ENCODE data around the gene GALNT1.
"Not testable (repeated sequence)": the region's sequence is repeated elsewhere in the genome, so short reads cannot be mapped to it uniquely, and the experiment has no call there.

Gene GALNT1

DNA sequence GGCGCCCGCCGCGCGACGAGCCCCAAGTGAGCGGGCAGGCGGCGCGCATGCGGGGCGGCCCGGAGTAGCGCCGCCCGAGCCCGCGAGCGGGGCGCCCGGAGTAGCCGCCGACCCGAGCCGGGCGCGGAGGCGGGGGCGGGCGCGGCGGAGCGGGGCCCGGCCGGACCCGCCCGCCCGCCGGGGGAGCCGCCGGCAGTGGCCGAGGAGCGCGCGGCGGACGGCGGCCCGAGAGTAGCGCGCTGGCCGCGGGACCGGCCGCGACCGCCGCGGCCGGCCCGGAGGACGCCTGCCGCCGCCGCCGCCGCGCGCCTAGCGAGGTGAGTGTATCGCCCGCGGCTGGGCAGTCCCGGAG lies at the start of gene GALNT1:
GALNT1 (plus strand) TSS at position 195 of the 352 bp plus-strand sequence. CDS start 72,923 bp downstream, outside the sequence.
- no peak for DNase-seq

- DNase-seq: no peak
These were observed 47.6 kb upstream of the GALNT1 start for GRCh38 chr18:35533916-35534405.

DNA sequence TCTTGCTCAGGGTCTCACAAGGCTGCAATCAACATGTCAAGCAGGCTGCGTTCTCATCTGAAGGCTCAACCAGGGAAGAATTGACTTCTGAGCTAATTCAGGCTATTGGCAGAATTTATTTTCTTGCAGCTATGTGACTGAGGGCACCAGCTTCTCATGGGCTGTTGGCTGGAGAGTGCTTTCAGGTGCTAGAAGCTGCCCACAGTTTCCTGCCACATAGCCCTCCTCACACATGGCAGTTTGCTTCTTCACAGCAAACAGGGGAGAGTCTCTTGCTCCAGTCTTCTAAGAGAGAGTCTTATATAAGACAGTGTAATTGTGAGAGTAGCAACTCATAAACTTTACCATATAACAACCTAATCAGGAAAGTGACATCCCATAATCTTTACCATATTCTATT lies 46.2 kb upstream of the GALNT1 start:
- DNase-seq: no peak

DNA sequence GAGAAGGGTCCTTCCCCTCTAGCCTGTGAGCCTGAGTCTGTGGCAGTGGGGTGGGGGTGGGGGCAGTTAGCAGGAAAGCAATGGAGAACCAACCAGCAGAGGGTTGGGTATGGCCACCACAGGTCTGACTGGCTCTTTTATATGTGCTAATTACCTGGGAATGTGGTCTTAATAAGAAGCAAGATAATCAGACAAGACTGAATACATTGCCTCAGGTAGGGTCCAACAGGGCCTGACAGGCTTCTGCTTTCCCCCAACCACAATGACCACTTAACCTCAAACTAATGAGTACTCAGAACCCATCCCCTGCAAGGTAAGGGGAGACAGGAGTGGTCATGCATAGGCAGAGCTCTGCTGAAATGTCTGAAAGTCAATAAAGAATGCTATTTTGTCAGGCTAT lies 39.2 kb upstream of the GALNT1 start:
- no peak for DNase-seq

DNA sequence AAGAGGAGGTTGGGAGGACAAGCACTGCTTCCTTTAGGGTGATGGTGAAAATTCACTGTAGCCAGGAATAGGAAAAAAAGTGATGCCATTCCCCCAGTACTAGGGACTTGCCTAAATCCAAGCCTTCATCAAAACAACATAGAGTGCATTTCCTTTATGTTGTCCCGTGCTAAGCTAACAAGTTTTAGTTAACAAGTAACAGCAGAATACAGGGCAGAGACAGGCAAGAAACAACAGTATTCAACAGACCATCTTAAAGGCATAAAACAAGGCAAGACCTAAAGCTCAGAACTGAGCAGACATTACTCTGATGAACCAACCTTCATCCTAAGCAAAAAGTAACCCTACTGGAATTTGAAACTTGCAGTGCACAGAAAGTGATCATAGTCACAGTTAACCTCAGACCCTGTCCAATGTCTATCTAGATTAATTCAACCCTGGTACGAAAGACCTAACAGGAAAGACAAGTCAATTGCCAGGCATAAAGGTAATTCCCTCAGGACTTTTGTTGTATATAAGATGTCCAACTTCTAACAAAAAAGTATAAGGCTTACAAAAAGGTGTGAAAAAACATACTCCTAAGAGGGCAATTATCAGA lies 34.4 kb upstream of the GALNT1 start:
- DNase-seq: no peak

GRCh38 chr18:35549564-35549963 lies 32.0 kb upstream of the GALNT1 start:
- no peak for DNase-seq

- no peak for DNase-seq
These were observed 28.2 kb upstream of the GALNT1 start for GRCh38 chr18:35553300-35553699.

DNA sequence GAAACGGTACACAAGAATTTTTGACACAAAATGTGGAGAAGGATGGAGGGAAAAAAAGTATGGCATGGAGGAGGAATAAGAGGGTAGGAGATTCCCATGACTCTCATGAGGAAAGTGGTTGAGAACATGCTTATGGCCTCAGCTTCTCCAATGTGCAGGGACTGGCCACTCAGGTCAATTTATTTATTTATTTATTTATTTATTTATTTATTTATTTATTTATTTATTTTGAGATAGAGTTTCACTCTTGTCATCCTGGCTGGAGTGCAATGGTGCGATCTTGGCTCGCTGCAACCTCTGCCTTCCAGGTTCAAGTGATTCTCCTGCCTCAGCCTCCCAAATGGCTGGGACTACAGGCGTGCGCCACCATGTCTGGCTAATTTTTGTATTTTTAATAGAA lies 26.0 kb upstream of the GALNT1 start:
- DNase-seq: not testable (repeated sequence)

DNA sequence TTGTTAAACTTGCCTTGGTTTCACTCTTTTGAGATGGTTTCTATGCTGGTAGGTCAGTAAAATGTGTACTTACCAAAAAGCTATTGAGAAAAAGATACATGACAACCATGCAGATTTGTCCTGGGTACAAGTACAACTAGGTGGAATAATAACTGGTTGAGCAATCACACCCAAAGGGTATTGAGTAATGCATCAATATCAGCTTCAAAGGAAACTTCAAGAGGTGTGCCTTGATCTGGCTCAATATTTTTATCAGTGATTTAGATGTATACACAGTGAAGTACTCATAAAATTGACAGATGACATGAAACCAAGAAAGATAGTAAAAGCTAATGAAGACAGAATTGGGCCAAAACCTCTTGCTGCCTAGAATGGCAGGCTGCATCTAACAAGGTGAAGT lies 21.7 kb upstream of the GALNT1 start:
- no peak for DNase-seq

DNA sequence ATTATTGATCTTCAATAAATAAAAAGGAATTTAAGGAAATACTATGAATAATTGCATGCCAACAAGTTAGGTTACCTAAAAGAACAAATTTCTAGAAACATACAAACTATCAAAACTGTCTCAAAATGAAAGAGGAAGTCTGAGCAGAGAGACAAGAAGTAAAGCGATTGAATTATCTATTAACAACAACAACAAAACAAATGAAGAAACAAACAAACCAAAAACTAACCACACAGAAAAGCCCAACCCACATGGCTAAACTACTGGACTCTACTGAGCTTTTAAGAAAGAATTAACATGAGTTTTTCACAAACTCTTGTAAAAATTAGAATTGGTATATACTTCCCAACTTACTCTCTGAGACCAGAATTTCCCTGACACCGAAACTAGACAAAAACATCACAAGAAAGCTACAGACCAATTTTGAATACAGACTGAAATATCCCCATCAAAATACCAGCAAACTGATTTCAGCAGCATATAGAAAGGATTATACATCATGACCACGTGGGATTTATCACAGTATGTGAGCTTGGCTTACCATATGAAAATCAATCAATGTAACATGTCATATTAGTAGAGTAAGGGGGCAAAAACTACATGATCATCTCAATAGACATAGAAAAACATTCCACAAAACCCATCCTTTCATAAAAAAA lies 16.6 kb upstream of the GALNT1 start:
- no peak for DNase-seq

GRCh38 chr18:35566019-35566418 lies 15.5 kb upstream of the GALNT1 start:
- no peak for DNase-seq

GRCh38 chr18:35570182-35570581 lies 11.4 kb upstream of the GALNT1 start:
- DNase-seq: no peak

DNA sequence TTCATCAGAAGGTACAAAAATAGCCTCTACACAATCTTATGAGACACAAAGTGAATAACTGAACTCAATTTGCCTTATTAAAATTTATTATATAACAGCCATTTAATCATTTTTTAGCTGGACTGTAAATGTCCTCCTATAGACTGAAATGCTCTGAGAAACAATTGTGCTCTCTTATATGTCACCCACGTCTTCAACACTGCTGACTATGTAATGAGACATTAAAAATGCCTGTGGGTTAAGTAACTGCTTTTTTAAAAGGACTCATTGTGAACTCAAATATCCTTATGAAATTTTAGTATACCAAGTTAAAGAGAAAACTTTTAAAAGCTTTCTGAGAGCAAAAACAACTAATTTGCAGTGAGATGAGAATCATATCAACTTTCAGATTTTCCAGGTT lies 10.4 kb upstream of the GALNT1 start:
- no peak for DNase-seq

DNA sequence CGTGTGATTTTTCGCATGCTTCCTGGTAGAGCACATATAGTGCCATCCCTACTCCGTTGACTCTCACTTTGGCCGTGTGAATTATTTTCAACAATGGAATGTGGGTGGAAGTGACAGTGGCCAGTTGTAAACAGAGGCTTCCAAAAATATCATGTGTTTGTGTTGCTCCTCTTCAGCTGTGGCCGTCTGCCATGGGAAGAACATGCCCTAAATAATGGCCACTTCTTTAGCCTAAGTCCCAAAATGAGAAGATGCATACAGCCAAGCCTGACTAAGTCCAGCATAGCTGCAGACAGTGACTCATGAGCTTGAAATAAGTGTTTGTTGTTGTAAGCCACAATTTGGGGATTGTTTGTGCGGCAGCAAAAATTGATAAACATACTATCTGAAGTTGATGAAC lies 8.9 kb upstream of the GALNT1 start:
- DNase-seq: no peak

- no peak for DNase-seq
These were observed 8.0 kb upstream of the GALNT1 start for GRCh38 chr18:35573531-35573930.

- not testable (repeated sequence) for DNase-seq
These were observed 5.2 kb upstream of the GALNT1 start for GRCh38 chr18:35576240-35576845.

DNA sequence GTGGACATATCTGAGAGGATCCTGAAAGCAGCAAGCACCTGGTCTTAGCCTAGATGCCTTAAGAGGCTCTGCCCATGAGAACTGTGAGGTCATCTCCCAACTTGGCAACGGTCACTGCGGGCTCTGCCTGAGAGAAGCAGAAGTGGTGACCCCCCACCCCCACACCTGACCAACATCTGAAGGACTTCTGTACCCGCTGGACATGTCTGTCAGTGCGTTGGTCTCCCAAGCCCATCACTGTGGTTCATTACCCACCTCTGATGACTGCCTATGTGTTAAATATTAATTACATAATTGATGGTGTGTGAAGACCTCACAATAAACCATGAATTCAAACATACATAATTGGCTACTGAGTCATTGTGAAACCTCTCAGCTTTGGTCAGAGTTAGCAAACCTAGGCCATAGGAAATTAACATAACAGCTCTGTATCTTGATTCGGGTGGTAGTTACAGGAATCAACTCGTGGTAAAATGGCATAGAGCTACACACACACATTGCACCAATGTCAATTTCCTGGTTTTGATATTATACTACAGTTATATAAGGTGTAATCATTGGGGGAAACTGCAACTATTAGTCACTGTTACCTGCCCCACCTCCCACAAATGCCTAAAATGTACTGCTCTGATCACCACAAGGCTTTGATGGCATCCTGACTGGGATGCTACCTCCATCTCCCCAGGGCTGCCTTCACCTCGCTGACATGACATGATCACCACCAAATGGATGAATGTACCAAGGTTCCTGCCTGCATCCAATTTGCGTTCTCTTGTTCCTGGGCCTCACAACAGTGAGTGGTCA lies 4.3 kb upstream of the GALNT1 start:
- DNase-seq: no peak

- DNase-seq: no peak
These were observed 3.1 kb upstream of the GALNT1 start for GRCh38 chr18:35578481-35578880.

DNA sequence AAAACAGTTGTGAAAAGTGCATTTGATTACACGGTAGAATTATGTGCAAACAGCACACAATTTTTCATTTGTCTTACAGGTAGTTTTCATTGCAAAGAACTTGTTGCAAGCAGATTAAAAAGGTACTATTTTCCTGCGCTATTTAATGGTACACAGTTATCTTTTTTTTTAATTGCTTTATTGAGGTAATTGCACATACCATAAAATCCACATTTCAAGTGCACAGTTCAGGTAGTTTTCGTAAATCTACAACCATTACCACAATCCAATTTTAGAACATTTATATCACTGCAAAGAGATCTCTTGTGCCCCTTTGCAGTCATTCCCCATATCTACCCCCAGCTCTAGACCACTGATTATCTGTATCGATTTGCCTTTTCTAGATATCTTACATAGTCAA lies 2.6 kb upstream of the GALNT1 start:
- DNase-seq: no peak

DNA sequence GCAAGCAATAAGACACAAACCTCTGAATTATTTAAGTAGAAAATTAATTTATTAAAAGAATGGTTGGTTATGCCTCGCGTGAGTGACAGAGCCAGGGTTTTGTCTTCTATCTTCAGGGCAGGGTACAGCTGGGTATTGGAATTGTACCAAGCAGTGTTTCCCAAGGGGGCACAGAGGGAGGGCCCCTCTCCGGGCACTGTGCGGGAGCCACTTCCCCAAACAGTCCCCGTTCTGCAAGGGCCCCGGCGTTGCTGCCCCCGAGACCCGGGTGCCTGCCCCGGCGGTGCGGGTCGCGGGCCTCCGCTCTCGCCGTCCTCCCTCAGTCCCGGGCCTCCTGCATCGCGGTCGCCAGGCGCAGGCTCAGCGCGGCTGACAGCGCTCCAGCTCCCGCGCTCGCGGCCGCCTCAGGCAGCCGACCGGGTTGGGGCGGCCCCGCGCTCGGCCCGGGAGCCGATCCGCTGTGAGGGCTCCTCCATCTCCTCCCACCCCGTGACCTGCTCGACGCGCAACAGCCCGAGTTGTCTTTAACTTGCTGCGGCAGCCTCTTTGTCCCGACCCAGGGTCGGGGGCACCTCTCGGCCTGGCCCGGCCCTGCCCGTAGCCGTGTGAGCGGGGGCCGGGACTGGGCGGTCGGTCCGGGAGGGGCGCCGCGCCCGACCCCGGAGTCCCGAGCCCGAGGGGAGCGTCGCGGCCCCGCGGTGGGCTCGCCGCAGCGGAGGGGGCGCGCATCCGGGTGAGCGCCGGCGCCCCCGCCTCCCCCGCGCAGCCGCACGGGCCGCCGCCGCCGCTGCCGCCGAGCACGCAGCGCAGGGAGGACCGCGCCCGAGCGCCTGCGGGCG lies 620 bp upstream of the GALNT1 start:
- DNase-seq: peak; percentile 18 to 58 (median 34)

DNA sequence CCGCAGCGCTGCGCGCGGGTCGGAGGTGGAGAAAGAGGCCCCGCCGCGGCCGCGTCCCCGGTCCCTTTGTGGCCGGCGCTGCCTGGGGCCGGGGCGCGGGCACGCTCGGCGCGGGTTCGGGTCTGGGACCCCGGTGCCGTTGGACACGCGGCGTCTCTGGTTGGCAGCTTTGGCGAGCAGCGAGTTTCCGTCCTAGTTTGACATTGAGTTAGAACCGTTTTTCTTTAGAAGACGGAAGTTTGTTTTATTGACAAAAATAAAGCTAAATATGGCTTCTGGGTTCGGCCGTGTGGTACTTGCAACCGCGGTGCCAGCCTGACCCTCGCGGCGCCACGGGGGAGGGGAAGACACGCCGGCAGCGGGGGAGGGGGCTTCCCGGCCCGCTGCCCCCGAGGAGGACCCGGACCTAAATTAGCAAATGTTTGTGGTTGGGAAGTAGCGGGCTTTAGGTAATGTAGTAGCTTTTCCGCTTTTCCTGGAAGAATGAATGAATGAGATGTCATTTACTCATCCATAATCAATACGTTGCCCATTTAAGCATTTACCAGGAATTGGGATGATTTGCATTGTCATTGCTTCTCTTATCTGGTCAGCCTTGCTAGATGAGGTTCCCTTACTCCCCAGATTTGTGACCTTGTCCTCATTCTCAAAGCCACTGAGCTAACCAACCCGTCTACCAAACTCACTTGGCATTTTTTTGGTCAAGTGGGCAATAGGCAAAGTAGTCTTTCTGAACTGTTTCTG lies 530 bp downstream of the GALNT1 start:
- peak in 2 of 4 experiments; percentile 6 to 16 for DNase-seq
